ENCODE results near the gene IL3RA.
"Not testable (repeated sequence)": the region's sequence is repeated elsewhere in the genome, so short reads cannot be mapped to it uniquely, and the experiment has no call there.

Gene IL3RA

GRCh38 chrX:1336331-1336943 is at the start of gene IL3RA:
IL3RA (plus strand) TSS chrX:1336785; CDS start chrX:1341766, 4,981 bp downstream.
- Mint-ChIP-seq H3K36me3 (ENCODE audit: low read depth) (peaks cover 40% of the 10 kb centered on the region), H3K4me1 (ENCODE audit: low read depth) (peaks cover 68% of the 10 kb centered on the region), H3K9me3 (peaks cover 2% of the 10 kb centered on the region), H3K4me3 (peak within 1 kb of the TSS; percentile 96), H3K27ac (peak within 1 kb of the TSS; percentile 96), H3K27me3 (no peaks in the 10 kb centered on the region)
- intact Hi-C loops (cut with micrococcal nuclease) = loop anchor here (1.0 kb wide), 1 partner anchor 16 kb away; no protein-coding TSS in a partner anchor

- Mint-ChIP-seq H3K4me1 (ENCODE audit: low read depth) (peaks cover 55% of the 10 kb centered on the region), H3K9me3 (no peaks in the 10 kb centered on the region), H3K27me3 (no peaks in the 10 kb centered on the region), H3K27ac (peak overlapping the region; percentile 58), H3K4me3 (peak overlapping the region; percentile 0), H3K36me3 (ENCODE audit: low read depth) (peaks cover 100% of the 10 kb centered on the region)
- intact Hi-C loops (cut with micrococcal nuclease) = no loop called here
These were observed 47.0 kb upstream of the IL3RA start for GRCh38 chrX:1289535-1289934.

DNA sequence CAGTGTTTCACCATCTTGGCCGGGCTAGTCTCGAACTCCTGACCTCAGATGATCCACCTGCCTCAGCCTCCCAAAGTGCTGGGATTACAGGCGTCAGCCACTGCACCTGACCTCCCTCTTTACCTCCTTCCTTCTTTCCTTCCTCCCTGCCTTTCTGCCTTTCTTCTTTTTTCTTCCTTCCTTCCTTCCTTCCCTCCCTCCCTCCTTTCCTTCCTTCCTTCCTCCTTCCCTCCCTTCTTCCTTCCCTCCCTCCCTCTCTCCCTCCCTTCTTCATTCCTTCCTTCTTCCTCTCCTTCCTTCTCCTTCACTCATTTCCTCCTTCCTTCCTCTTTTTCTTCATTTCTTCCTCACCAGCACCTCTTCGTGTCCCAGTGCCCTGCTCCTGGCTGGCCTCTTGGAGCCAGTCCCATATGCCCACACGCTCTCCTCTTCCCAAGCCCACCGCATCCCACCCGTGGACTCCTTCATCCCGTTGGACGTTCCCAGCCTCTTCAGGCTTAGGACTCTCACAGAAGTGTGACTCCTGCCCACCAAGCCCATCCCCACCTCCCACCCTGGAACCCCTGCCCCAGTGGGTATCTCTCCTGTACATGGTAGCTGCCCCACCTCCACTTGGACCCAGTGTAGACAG is 45.4 kb upstream of the IL3RA start:
- intact Hi-C loops (cut with micrococcal nuclease) = no loop called here
- peak overlapping the region; percentile 72 for H3K27ac Mint-ChIP-seq
- peaks cover 59% of the 10 kb centered on the region for H3K4me1 Mint-ChIP-seq (ENCODE audit: low read depth)
- peaks cover 100% of the 10 kb centered on the region for H3K36me3 Mint-ChIP-seq (ENCODE audit: low read depth)
- H3K27me3 Mint-ChIP-seq = no peaks in the 10 kb centered on the region
- no peak overlapping the region for H3K4me3 Mint-ChIP-seq
- no peaks in the 10 kb centered on the region for H3K9me3 Mint-ChIP-seq

GRCh38 chrX:1292575-1293290 is 43.9 kb upstream of the IL3RA start:
- intact Hi-C loops (cut with micrococcal nuclease) = no loop called here
- Mint-ChIP-seq H3K36me3 (ENCODE audit: low read depth) (peaks cover 100% of the 10 kb centered on the region), H3K27me3 (no peaks in the 10 kb centered on the region), H3K4me1 (ENCODE audit: low read depth) (peaks cover 54% of the 10 kb centered on the region), H3K9me3 (no peaks in the 10 kb centered on the region), H3K4me3 (no peak overlapping the region), H3K27ac (peak overlapping the region; percentile 72)

DNA sequence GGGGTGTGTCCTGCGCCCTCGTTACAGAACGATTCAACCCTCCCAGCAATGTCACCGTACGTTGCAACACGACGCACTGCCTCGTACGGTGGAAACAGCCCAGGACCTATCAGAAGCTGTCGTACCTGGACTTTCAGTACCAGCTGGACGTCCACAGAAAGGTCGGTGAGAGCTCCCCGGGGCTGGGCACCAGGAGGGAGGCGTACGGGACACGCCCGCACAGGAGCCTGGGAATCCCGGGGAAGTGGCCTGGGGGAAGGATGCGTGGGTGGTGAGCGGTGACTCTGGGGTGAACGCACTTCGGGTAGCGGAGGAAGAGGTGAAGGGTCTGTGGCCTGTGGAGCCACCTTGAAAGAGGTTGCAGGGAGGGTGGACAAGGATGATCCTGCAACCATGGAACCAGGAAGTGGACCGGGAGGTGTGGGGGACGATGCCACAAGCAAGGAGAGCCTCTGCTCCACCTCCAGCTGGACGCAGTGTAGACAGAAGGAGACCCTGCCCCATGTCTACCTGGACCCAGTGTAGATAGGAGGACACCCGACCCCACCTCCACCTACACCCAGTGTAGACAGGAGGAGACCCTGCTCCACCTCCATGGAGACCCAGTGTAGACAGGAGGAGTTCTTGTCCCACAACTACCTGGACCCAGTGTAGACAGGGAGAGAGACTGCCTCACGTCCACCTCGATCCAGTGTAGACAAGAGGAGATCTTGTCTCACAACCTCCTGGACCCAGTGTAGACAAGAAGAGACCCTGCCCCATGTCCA is 42.1 kb upstream of the IL3RA start:
- H3K4me3 Mint-ChIP-seq = no peak overlapping the region
- peaks cover 49% of the 10 kb centered on the region for H3K4me1 Mint-ChIP-seq (ENCODE audit: low read depth)
- peak overlapping the region; percentile 3 for H3K27ac Mint-ChIP-seq
- H3K27me3 Mint-ChIP-seq = no peaks in the 10 kb centered on the region
- intact Hi-C loops (cut with micrococcal nuclease) = no loop called here
- no peaks in the 10 kb centered on the region for H3K9me3 Mint-ChIP-seq
- H3K36me3 Mint-ChIP-seq (ENCODE audit: low read depth) = peaks cover 98% of the 10 kb centered on the region

GRCh38 chrX:1295550-1295949 is 41.0 kb upstream of the IL3RA start:
- peak overlapping the region; percentile 3 for H3K27ac Mint-ChIP-seq
- H3K4me1 Mint-ChIP-seq (ENCODE audit: low read depth) = peaks cover 41% of the 10 kb centered on the region
- H3K27me3 Mint-ChIP-seq = no peaks in the 10 kb centered on the region
- peaks cover 98% of the 10 kb centered on the region for H3K36me3 Mint-ChIP-seq (ENCODE audit: low read depth)
- no peak overlapping the region for H3K4me3 Mint-ChIP-seq
- intact Hi-C loops (cut with micrococcal nuclease) = no loop called here
- H3K9me3 Mint-ChIP-seq = no peaks in the 10 kb centered on the region

GRCh38 chrX:1297591-1297990 is 39.0 kb upstream of the IL3RA start:
- H3K27me3 Mint-ChIP-seq; H3K4me3 Mint-ChIP-seq; H3K9me3 Mint-ChIP-seq; intact Hi-C loops (cut with micrococcal nuclease); H3K27ac Mint-ChIP-seq: not testable (repeated sequence)
- Mint-ChIP-seq H3K36me3 (ENCODE audit: low read depth) (peaks cover 97% of the 10 kb centered on the region), H3K4me1 (ENCODE audit: low read depth) (peaks cover 23% of the 10 kb centered on the region)

GRCh38 chrX:1300449-1300848 is 36.1 kb upstream of the IL3RA start:
- intact Hi-C loops (cut with micrococcal nuclease) = no loop called here
- Mint-ChIP-seq H3K4me1 (ENCODE audit: low read depth) (peaks cover 7% of the 10 kb centered on the region), H3K27me3 (no peaks in the 10 kb centered on the region), H3K9me3 (no peaks in the 10 kb centered on the region), H3K36me3 (ENCODE audit: low read depth) (peaks cover 92% of the 10 kb centered on the region), H3K27ac (no peak overlapping the region), H3K4me3 (no peak overlapping the region)

DNA sequence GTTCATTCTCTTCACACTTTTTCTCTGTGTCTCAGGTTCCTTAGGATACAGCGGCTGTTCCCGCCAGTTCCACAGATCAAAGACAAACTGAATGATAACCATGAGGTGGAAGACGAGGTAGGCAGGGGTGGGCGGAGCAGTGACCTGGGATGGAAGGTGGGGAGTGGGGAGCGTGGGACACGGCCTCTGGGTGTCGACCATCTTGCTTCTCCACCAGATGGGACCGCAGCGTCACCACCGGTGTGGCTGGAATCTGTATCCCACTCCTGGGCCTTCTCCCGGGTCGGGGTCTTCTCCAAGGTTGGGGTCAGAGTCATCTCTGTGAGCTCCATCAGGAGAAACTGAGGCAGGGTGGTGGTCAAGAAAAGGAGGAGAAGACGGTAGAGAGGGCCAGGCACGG is 31.2 kb upstream of the IL3RA start:
- peaks cover 95% of the 10 kb centered on the region for H3K36me3 Mint-ChIP-seq (ENCODE audit: low read depth)
- no peak overlapping the region for H3K27ac Mint-ChIP-seq
- H3K4me3 Mint-ChIP-seq = no peak overlapping the region
- H3K27me3 Mint-ChIP-seq = no peaks in the 10 kb centered on the region
- peaks cover 8% of the 10 kb centered on the region for H3K9me3 Mint-ChIP-seq
- H3K4me1 Mint-ChIP-seq (ENCODE audit: low read depth) = peaks cover 14% of the 10 kb centered on the region
- intact Hi-C loops (cut with micrococcal nuclease) = no loop called here

- intact Hi-C loops (cut with micrococcal nuclease) = no loop called here
- peaks cover 8% of the 10 kb centered on the region for H3K9me3 Mint-ChIP-seq
- no peaks in the 10 kb centered on the region for H3K27me3 Mint-ChIP-seq
- peaks cover 22% of the 10 kb centered on the region for H3K4me1 Mint-ChIP-seq (ENCODE audit: low read depth)
- H3K27ac Mint-ChIP-seq = peak overlapping the region; percentile 42
- no peak overlapping the region for H3K4me3 Mint-ChIP-seq
- peaks cover 95% of the 10 kb centered on the region for H3K36me3 Mint-ChIP-seq (ENCODE audit: low read depth)
These were observed 29.5 kb upstream of the IL3RA start for GRCh38 chrX:1306909-1307625.

GRCh38 chrX:1307626-1308340 is 28.8 kb upstream of the IL3RA start:
- intact Hi-C loops (cut with micrococcal nuclease) = no loop called here
- H3K27ac Mint-ChIP-seq = peak overlapping the region; percentile 55
- H3K9me3 Mint-ChIP-seq = peaks cover 8% of the 10 kb centered on the region
- no peaks in the 10 kb centered on the region for H3K27me3 Mint-ChIP-seq
- peaks cover 97% of the 10 kb centered on the region for H3K36me3 Mint-ChIP-seq (ENCODE audit: low read depth)
- H3K4me1 Mint-ChIP-seq (ENCODE audit: low read depth) = peaks cover 30% of the 10 kb centered on the region
- no peak overlapping the region for H3K4me3 Mint-ChIP-seq

- Mint-ChIP-seq H3K4me1 (ENCODE audit: low read depth) (peaks cover 37% of the 10 kb centered on the region), H3K9me3 (peaks cover 8% of the 10 kb centered on the region), H3K27ac (peak overlapping the region; percentile 55), H3K27me3 (no peaks in the 10 kb centered on the region), H3K36me3 (ENCODE audit: low read depth) (peaks cover 100% of the 10 kb centered on the region), H3K4me3 (no peak overlapping the region)
- intact Hi-C loops (cut with micrococcal nuclease) = no loop called here
These were observed 28.1 kb upstream of the IL3RA start for GRCh38 chrX:1308476-1308875.

GRCh38 chrX:1308917-1309316 is 27.7 kb upstream of the IL3RA start:
- H3K9me3 Mint-ChIP-seq; H3K4me3 Mint-ChIP-seq; H3K27me3 Mint-ChIP-seq; intact Hi-C loops (cut with micrococcal nuclease): not testable (repeated sequence)
- Mint-ChIP-seq H3K27ac (peak overlapping the region; percentile 55), H3K36me3 (ENCODE audit: low read depth) (peaks cover 99% of the 10 kb centered on the region), H3K4me1 (ENCODE audit: low read depth) (peaks cover 41% of the 10 kb centered on the region)

Data from dendritic cell treated with granulocyte-macrophage colony-stimulating factor and Interleukin-4, amounts not matched to agents 40 ng/mL and 50 ng/mL, for 4 days (primary cell).